ENCODE data around the gene ADAMTS7. TPM values are rescaled to one million over a fixed set of nuclear protein-coding genes. Genes with fewer than 3 reads are reported as not detected.

Gene ADAMTS7
- total and polyA plus RNA-seq, 2 of the 8 experiments (the other 6 are each of a cell fraction or from before 2014, with no cell fraction given): 27.9 to 45.2 TPM

DNA sequence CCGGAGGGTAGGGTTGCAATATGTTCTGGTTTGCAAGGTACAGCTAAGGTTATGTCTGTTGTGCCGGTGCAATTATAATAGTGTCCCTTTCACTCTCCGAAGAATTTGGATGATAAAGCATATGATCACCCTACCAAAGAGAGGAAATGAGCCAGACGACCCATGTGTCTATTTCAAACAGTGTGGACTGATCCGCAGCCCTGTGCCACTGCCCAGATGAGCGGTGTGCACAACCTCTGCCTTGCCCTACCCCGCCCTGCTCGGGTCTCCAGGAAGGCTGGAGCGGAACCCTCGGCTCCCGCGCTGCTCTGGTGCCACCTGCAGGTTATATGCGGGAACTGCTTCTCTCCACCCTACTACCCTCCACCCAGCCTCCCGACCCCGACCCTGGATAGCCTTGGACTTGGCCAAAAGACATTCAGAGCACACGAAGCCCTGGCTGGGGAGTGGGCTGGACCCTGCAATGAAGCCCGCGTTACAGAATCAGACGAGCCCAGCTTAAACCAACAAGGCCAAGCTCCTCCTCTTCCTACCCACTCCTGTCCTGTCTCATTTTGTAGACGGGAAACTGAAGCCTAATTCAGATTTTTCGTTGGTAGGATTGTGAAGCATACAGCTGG is 101.9 kb downstream of the ADAMTS7 start (continued):
- TF ChIP-seq, protein P1, sequence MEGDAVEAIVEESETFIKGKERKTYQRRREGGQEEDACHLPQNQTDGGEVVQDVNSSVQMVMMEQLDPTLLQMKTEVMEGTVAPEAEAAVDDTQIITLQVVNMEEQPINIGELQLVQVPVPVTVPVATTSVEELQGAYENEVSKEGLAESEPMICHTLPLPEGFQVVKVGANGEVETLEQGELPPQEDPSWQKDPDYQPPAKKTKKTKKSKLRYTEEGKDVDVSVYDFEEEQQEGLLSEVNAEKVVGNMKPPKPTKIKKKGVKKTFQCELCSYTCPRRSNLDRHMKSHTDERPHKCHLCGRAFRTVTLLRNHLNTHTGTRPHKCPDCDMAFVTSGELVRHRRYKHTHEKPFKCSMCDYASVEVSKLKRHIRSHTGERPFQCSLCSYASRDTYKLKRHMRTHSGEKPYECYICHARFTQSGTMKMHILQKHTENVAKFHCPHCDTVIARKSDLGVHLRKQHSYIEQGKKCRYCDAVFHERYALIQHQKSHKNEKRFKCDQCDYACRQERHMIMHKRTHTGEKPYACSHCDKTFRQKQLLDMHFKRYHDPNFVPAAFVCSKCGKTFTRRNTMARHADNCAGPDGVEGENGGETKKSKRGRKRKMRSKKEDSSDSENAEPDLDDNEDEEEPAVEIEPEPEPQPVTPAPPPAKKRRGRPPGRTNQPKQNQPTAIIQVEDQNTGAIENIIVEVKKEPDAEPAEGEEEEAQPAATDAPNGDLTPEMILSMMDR (IDR thresholded peaks at IDR 0.05; ENCODE audit: control extremely low read depth in 1 of 3, insufficient read depth in 1 of 3, low read depth in 1 of 3, low read length in 3 of 3): peak; percentile 86 to 96 (median 88)
- TF ChIP-seq TBP (IDR thresholded peaks at IDR 0.05; ENCODE audit: low read depth, low read length) (0 out of 2 replicates have a peak, but pooled peaks have one; percentile 17), SUZ12 (IDR thresholded peaks at IDR 0.05; ENCODE audit: low read length) (no peak), BACH1 (IDR thresholded peaks at IDR 0.05; ENCODE audit: low read length) (no peak), ASH2L (IDR thresholded peaks at IDR 0.05; ENCODE audit: low read length) (no peak), MAFK (IDR thresholded peaks at IDR 0.05; ENCODE audit: low read depth, low read length) (no peak), YY1 (IDR thresholded peaks at IDR 0.05; ENCODE audit: low read depth, low read length) (no peak), EZH2 (IDR thresholded peaks at IDR 0.05; ENCODE audit: low read depth, low read length, severe bottlenecking) (no peak), CREB1 (IDR thresholded peaks at IDR 0.05) (0 out of 2 replicates have a peak, but pooled peaks have one; percentile 9), CBX5 (IDR thresholded peaks at IDR 0.05; ENCODE audit: low read depth, low read length) (no peak), TAF1 (IDR thresholded peaks at IDR 0.05; ENCODE audit: low read depth, low read length) (no peak), JUND (IDR thresholded peaks at IDR 0.05; ENCODE audit: low read length) (0 out of 2 replicates have a peak, but pooled peaks have one; percentile 13), SIRT6 (IDR thresholded peaks at IDR 0.05; ENCODE audit: low read length) (no peak), EP300 (IDR thresholded peaks at IDR 0.05; ENCODE audit: borderline replicate concordance in 1 of 2, low read depth in 2 of 2, low read length in 2 of 2) (no peak), POU5F1 (IDR thresholded peaks at IDR 0.05; ENCODE audit: low read depth, low read length) (no peak), EGR1 (IDR thresholded peaks at IDR 0.05; ENCODE audit: borderline replicate concordance, low read depth, low read length) (no peak), BRCA1 (IDR thresholded peaks at IDR 0.05; ENCODE audit: low read depth, low read length) (no peak), SIX5 (IDR thresholded peaks at IDR 0.05; ENCODE audit: low read depth, low read length) (no peak), KDM1A (IDR thresholded peaks at IDR 0.05; ENCODE audit: borderline replicate concordance, low read length) (no peak), RAD21 (IDR thresholded peaks at IDR 0.05 in 1 of 2, conservative IDR thresholded peaks at IDR 0.05 in 1 of 2; ENCODE audit: low read depth in 2 of 2, low read length in 2 of 2) (peak; percentile 97 to 99)
- TF ChIP-seq, protein P2, sequence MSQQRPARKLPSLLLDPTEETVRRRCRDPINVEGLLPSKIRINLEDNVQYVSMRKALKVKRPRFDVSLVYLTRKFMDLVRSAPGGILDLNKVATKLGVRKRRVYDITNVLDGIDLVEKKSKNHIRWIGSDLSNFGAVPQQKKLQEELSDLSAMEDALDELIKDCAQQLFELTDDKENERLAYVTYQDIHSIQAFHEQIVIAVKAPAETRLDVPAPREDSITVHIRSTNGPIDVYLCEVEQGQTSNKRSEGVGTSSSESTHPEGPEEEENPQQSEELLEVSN (IDR thresholded peaks at IDR 0.05): 0 out of 2 replicates have a peak, but pooled peaks have one; percentile 26

Data from H1 (cell line).